ENCODE results near the gene PSMD9. TPM values are rescaled to one million over a fixed set of nuclear protein-coding genes. Genes with fewer than 3 reads are reported as not detected.
"Not testable (repeated sequence)": the region's sequence is repeated elsewhere in the genome, so short reads cannot be mapped to it uniquely, and the experiment has no call there.

The PSMD9 gene
- total RNA-seq, 1 donor from 2014 or later, result 43.0 TPM

- DNase-seq (ENCODE audit: extremely low spot score, unreplicated experiment), result no peak
- Mint-ChIP-seq H3K4me1 (ENCODE audit: unreplicated experiment) (peaks cover 31% of the 10 kb centered on the region), H3K27ac (peak within 1 kb of the TSS; percentile 68), H3K27me3 (no peaks in the 10 kb centered on the region), H3K9me3 (no peaks in the 10 kb centered on the region), H3K36me3 (no peaks in the 10 kb centered on the region), H3K4me3 (no peak within 1 kb of the TSS)
- TF ChIP-seq, protein P1, sequence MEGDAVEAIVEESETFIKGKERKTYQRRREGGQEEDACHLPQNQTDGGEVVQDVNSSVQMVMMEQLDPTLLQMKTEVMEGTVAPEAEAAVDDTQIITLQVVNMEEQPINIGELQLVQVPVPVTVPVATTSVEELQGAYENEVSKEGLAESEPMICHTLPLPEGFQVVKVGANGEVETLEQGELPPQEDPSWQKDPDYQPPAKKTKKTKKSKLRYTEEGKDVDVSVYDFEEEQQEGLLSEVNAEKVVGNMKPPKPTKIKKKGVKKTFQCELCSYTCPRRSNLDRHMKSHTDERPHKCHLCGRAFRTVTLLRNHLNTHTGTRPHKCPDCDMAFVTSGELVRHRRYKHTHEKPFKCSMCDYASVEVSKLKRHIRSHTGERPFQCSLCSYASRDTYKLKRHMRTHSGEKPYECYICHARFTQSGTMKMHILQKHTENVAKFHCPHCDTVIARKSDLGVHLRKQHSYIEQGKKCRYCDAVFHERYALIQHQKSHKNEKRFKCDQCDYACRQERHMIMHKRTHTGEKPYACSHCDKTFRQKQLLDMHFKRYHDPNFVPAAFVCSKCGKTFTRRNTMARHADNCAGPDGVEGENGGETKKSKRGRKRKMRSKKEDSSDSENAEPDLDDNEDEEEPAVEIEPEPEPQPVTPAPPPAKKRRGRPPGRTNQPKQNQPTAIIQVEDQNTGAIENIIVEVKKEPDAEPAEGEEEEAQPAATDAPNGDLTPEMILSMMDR (conservative IDR thresholded peaks at IDR 0.05), result no peak
Observed at GRCh38 chr12:121858662-121859572, 29.7 kb upstream of the PSMD9 start, which contains the start of gene HPD. TSS of gene HPD (minus strand) at chr12:121858859. CDS start at chr12:121858823, 36 bp downstream.

- Mint-ChIP-seq H3K4me1 (ENCODE audit: unreplicated experiment) (peaks cover 31% of the 10 kb centered on the region), H3K4me3 (no peak overlapping the region), H3K27me3 (no peaks in the 10 kb centered on the region), H3K27ac (no peak overlapping the region), H3K9me3 (no peaks in the 10 kb centered on the region), H3K36me3 (no peaks in the 10 kb centered on the region)
- TF ChIP-seq, protein P1 (conservative IDR thresholded peaks at IDR 0.05), result no peak
- DNase-seq (ENCODE audit: extremely low spot score, unreplicated experiment), result no peak
Observed at GRCh38 chr12:121860257-121860656, 28.3 kb upstream of the PSMD9 start.

DNA sequence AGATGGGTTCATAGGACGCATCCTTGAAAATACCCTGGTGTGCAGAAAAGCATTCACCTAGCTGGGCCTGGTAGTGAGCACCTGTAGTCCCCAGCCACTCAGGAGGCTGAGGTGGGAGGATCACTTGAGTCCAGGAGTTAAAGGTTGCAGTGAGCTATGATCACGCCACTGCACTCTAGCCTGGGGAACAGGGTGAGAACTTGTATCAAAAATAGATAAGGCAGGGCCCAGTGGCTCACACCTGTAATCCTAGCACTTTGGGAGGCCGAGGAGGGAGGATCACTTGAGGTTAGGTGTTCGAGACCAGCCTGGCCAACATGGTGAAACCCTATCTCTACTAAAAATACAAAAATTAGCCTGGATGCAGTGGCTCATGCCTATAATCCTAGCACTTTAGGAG lies 27.9 kb upstream of the PSMD9 start:
- not testable (repeated sequence) for H3K36me3 Mint-ChIP-seq; H3K9me3 Mint-ChIP-seq; H3K4me3 Mint-ChIP-seq; H3K27ac Mint-ChIP-seq; H3K27me3 Mint-ChIP-seq; DNase-seq (ENCODE audit: extremely low spot score, unreplicated experiment)
- peaks cover 31% of the 10 kb centered on the region for H3K4me1 Mint-ChIP-seq (ENCODE audit: unreplicated experiment)

GRCh38 chr12:121861636-121862254 lies 26.8 kb upstream of the PSMD9 start:
- Mint-ChIP-seq H3K9me3 (no peaks in the 10 kb centered on the region), H3K27me3 (no peaks in the 10 kb centered on the region), H3K4me1 (ENCODE audit: unreplicated experiment) (peaks cover 29% of the 10 kb centered on the region), H3K27ac (no peak overlapping the region), H3K4me3 (peak overlapping the region; percentile 70), H3K36me3 (no peaks in the 10 kb centered on the region)
- TF ChIP-seq, protein P1 (conservative IDR thresholded peaks at IDR 0.05), result no peak
- DNase-seq (ENCODE audit: extremely low spot score, unreplicated experiment), result no peak

GRCh38 chr12:121866331-121866730 lies 22.3 kb upstream of the PSMD9 start:
- Mint-ChIP-seq H3K27ac (no peak overlapping the region), H3K9me3 (no peaks in the 10 kb centered on the region), H3K4me3 (no peak overlapping the region), H3K36me3 (no peaks in the 10 kb centered on the region), H3K4me1 (ENCODE audit: unreplicated experiment) (peaks cover 10% of the 10 kb centered on the region), H3K27me3 (no peaks in the 10 kb centered on the region)
- DNase-seq (ENCODE audit: extremely low spot score, unreplicated experiment), result no peak
- TF ChIP-seq, protein P1 (conservative IDR thresholded peaks at IDR 0.05), result no peak

DNA sequence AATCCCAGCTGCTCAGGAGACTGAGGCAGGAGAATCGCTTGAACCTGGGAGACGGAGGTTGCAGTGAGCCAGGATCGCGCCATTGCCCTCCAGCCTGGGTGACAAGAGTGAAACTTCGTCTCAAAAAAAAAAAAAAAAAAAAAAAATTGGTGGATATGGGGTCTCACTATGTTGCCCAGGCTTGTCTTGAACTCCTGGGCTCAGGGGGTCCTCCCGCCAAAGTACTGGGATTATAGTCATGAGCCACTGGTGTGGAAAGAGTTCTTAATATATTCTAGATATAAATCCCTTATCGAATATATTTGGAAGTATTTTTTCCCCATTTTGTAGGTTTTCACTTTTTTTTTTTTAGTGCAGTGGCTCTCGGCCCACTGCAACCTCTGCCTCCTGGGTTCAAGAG lies 19.4 kb upstream of the PSMD9 start:
- not testable (repeated sequence) for H3K4me3 Mint-ChIP-seq; H3K9me3 Mint-ChIP-seq; H3K27me3 Mint-ChIP-seq; H3K36me3 Mint-ChIP-seq; H3K4me1 Mint-ChIP-seq (ENCODE audit: unreplicated experiment); H3K27ac Mint-ChIP-seq; DNase-seq (ENCODE audit: extremely low spot score, unreplicated experiment)

All from type B pancreatic cell (in vitro differentiated cells).